GM19238 (cell line): Measurements from ENCODE around the gene TMSB15C.
"Not testable (repeated sequence)": the region's sequence is repeated elsewhere in the genome, so short reads cannot be mapped to it uniquely, and the experiment has no call there.

ENCODE experiments used
- DNase-seq: peaks from one replicate; pipeline ENCODE4 v3.0.0; 2011; ENCODE audit warnings: low spot score; ENCODE audit not compliant: insufficient read length

TMSB15C gene

DNA sequence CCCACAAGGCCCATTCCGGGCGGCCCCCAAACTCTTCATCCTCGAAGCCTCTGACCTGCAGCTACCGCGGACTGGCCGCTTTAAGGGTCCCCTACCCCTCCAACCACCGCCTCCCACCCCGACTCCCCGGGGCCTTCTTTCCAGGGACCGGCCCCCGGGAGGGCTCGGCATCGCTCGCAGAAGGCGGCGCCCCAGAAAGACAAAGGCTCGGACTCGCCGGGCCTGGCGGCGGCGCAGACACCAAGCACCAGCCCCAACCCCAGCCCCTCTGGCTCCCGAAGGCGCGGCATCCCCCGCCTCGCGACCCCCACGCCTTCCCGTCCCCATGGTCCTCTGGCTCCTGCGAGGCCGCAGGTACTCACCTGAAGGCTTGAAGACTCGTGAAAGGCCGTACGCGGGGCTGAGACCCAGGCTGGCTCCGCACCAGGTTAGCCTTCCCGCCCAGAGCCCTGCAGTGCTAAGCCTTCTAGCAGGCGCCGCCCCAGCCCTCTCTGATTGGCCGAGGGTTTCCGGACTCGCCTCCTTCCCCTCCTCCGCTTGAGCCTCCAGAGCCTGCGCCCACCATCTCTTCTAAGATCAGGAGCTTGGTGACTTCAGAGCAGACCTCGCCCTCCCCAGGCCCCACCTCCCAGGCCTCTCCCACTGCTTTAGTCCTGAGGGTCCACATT, at the start of gene TMSB15C:
Gene TMSB15C, minus strand, starts transcription at position 459 of the 668 bp plus-strand sequence.
- not testable (repeated sequence) for DNase-seq

DNA sequence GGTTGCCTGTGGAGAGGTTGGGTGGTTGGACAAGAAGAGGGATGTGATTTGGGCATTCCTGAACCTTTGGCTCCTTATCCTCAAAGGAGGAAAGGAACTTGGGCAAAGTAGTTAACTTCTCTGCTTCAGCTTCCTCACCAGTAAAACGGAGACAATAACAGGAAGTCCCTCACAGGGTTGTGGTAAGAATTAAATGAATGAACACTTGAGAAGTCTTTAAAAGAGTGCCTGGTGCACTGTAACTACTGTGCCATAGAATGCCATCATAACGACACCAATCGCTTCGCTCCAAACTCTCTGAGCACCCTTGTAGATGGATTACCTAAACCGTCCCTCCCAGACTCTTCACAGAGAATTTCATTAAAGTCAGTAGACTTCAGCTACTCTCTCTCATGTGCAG, 46.8 kb upstream of the TMSB15C start:
- DNase-seq, result no peak

DNA sequence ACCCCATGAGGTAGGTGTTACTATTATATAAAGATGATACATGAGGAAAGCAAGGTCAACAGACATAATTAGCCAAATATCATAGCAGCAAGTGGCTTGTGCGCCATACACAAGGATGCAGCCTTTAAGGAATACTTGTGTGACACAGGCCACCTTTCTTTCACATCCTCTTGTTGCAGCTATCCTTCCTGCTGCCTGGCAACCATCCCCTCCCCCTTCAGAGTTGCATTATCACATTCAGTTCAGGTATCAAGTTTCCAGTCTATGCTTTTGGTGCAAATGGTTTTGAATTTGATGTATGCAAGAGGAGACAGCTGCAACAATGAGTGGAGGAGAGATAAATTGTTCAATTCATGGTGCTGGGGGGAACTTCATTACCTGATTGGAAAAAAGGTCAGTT, 42.7 kb upstream of the TMSB15C start:
- DNase-seq, result no peak

DNA sequence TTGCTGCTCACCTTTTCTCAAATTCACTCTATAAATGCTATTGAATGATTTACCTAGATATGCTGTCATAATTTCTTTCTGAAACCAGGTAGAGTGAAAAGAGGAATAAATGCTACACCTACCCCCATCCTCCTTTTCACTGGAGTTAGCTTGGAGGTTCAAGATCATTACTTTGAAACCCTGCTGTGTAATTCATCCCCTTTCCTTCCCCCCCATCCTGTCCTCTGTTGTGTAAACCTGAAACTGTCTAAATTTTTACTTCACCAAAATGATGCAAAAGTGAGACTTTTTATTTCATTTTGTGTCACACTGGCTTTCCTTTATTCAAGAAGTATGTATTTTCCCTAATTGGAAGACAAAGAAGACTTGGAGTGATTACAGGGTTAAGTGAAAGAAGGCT, 41.7 kb upstream of the TMSB15C start:
- DNase-seq, result no peak

DNA sequence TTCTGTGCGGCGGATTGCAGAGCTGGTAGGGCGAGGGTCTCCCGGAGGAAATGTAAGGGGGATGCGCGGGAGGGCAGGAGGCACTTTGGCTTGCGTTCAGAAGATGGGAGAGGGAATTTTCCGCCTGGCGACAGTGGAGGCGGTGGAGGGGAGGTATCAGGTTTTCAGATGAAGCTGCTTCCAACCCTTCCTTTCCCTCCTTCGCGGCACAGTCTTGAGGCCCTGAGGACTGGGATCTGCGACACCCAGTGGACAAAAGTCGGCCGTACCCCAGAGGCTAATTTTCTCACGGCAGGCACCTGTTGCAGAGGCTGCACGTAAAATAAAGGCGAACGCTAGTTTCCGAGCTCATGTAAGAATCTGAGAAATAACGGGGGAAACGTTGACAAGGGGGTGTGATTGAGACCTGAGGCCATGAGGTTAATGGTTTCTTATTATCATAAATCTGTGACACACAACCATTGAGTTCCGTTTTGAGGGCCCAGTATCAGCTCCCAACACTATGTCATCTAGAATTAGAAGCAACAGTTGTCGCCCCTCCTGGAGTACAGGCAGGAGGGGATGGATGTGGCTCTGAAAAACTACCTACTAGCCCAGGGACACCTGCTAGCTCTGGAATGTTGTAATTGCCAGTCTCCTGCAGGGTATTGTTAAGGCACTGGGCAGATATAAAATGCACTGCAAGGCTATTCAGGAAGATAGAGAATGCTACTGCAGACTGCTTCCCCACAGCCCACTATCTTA, 37.4 kb upstream of the TMSB15C start:
- DNase-seq, result no peak

DNA sequence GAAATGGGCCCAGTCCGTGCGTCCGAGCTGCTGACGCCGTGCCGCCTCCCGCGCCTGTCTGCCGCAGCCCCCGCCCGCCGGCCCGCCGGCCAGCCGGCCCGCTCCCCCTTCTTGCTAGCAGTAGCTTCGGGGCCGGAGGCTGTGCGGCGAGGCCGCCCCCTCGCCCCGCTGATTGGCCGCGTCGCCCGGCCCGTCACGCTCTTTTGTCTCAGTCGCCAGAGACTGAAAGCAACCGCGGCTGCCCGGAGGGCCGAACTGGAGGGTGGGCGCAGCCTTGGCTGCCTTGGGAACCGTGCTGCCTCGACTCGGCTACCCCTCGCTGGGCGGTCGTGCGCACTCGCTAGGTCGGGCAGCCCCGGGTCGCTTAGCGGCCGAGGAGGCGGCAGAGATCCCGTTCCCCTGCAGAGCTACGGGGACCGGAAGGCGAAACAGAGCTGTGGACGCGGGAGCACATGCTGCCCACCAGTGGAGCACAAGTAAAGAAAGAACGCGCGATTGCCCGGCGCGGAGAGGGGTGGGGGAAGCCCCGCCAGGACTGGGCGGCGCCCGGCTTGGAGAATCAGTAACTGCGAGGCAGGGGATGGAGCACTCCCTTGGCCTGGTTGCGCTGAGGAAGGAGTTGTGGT, 36.4 kb upstream of the TMSB15C start, which contains the start of gene ZCCHC18:
Gene ZCCHC18, plus strand, starts transcription at position 198 of the 626 bp plus-strand sequence. CDS start 1,589 bp downstream, outside the sequence.
- DNase-seq, result peak; percentile 47

DNA sequence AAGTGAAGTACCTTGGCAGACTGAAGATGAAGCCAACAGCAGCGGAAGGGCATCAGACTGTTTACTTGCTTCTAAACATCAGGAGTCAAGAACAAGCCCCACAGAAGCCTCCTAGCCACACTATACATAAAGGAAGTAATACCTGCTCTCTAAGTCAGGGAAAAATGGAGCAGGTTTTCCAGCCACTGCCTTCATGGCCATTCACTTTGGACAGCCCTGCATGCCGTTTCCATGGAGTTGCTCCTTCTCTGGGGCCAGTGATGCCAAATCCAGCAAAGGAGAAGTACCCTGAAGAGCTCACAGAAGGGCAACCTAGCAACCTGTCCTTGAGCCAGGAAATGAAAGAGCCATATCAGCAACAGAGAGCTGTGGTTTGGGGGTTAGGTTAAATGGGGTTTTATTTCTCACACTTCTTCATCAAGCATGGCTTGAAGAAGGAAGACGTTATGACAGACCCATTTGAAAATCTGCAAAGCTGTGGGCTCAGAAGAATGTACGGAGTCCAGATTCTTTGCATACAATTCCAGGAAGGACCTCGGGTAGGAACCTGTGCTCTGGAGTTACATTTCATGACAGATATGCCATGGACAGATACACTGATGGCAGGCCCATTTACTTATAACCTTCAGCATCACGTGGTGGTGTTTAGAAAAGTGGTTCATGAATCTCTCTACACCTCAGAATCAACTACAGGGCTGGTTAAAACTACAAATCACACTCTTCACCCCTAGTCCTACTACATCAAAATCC, 34.6 kb upstream of the TMSB15C start:
- DNase-seq, result not testable (repeated sequence)

DNA sequence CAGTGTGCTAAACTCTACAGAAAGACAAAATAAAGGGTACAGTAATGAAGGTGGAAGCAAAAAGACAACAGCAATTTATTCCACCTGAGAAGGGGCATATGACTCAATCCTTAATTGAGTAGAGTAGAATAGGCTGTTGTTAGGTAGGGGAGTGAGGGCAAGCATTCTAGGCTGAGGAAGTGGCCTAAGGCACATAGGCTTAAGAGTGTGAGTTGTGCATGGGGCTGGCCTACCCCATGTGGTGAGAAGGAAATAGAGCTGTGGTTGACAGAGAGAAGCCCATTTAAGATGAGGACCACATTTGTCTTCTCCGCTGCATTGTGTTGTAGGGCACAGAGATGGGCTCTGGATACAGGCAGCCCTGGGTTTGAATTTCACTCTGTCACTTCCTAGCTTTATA, 32.9 kb upstream of the TMSB15C start:
- no peak for DNase-seq

DNA sequence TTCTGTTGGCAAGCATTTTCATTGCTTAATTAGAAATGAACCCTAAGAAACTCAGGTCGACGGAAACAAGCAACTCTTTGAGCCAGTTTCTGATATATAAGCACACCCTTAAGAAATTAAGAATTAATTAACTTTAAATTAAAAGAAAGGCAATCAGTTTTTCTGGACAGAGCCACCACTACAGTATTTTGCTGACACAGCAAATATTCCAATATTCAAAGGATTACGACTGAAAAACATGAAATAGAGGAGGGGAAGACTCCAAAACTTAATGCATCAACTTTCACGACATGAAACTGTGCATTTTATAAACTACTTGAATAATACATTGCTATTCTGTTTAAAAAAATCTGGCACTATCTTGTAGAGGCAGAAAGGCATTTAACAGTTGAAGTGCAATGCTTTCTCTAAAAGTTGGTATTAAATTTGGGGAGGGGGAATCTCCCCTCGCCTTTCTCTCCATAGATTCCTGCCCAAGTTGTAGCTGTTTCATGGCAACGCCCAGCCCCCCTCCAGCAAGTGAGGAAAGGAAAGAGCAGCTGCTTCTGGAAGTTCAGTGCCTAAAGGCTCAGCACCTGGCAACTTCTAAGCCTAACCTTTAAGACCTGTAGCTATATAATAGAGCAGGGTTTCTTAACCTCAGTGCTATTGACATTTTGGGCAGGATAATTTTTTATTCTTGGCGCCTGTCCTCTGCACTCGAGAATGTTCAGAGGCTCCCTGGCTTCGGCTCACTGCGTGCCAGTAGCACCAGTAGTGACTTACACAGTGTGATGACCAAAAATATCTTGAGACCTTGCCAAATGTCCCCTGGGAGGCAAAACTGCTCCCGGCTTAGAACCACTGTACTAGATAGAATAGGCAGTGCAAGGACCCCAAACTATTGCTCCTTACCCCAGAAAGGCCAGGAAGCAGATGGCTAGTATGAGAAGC, 29.6 kb upstream of the TMSB15C start:
- no peak for DNase-seq

DNA sequence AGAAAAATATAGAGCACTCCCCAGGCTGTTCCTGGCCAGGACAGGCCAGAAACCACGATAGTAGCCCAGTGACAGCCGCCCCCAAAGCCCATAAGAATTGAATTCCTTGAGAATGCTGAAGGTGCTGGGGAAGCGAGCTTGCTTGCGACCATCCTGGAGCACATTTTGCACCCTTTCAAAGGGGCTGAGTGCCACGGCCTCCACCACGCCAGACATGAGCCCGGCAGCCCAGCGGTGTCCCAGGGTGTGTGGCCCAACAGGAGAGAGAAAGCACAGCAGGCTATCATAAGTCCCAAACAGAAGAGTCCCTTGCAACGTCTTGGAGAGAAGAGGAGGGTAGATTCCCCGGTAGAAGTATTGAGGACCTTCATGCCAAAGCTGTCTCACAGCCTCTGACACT, 28.6 kb upstream of the TMSB15C start:
- no peak for DNase-seq

DNA sequence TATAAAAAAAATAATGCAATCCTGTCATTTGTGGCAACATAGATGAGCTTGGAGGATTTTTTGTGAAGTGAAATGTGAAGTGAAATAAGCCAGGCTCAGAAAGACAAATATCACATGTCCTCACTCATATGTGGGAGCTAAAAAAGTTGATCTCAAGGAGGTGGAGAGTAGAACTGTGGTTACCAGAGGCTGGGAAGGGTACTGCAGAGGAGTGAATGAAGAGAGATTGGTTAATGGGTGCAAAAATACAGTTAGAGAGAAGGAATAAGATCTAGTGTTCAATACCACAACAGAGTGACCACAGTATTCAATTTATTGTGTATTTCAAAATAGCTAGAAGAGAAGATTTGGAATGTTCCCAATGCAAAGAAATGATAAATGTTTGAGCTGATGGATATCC, 22.9 kb upstream of the TMSB15C start:
- no peak for DNase-seq

DNA sequence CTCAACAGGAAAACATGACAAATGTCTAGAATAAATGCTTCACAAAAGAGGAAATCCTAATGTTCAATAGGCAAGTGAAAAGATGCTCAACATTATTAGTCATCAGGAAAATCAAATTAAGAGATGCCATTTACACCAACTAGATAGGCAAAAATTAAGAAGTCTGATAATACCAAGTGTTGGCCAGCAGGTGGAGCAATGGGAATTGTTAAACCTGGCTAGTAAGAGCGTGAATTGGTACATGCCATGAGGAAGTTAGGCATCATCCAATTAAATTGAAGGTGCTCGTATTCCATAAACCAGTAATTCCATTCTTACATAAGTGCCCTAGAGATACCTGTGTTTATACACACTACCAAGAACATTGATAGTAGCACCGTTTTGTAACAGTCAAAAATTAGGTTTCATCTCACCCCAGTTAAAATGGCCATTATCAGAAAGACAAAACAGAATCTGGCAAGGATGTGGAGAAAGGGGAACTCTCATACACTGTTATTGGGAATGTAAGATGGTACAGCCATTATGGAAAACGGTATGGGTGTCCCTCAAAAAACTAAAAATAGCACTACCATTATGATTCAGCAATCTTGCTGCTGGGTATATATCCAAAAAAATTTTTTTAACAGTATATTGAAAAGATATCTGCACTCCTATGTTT, 22.2 kb upstream of the TMSB15C start:
- peak; percentile 20 for DNase-seq

DNA sequence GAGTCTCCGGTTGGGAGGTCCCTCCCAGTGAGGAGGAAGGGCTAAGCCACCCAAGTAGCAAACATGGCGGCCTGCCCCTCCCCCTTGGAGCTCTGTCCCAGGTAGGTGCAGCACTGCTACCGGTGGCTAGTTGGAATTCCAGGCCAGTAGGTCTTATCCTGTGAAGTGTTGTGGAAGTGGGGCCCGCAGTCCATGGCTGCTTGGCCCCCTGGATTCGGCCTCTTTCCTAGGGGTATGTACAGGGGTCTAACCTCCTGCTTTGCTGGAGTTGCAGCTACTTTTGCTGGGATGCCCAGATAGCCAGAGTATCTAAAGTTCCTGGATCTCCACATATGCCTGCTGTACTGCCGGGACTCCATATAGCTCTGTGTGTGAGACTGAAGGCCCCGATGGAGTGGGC, 9.9 kb upstream of the TMSB15C start:
- DNase-seq, result no peak

DNA sequence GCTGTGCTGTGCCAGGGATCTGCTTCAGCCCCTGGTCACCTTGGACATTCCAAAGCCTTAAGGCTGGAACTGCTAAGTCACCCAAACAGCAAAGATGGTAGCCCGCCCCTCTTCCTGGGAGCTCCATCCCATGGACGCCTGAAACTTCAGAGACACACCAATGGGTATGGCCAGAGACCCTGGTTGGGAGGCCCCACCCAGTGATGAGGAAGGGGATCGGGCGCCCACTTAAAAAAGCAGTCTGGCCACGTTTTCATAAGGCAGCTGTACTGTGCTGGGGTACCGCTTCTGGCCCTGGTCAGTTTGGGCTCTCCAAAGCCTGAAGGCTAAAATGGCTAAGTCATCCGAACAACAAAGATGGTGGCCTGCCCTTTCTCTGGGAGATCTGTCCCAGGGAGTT, 9.4 kb upstream of the TMSB15C start:
- no peak for DNase-seq

DNA sequence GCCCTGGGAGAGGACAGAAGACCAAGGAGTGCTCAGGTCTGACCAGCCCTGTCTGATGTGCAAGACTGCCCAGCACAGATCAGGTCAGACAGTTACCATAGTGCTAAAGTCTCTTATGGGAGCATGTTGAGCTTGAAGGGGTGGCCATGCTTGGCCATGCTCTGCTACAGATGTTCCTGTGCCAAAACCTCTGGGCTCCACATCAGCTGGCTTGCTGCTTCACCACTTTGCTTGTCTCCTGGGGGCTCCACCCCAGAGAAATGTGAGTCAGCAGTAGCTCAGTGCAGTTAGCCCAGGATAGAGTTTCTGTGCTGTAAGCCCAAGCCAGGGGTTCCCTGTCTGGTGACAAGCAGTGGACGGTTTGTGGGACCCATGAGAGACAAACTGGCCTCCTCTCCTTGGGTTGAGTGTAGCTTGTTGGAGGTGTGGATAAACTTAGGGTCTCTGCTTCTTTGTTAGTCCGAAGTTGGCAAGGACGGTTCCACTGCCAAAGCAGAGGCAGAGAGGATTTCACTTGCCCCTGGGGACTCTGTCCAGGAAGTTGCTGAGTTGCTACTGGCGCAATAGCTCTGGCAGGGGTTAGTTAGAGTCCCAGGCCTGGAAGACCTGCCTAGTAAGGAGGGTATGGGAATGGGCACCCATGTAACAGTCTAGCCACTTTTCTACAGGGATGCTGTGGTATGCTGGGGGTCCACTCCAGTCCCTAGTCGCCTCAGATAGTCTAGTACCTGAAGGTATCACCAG, 8.7 kb upstream of the TMSB15C start:
- no peak for DNase-seq

DNA sequence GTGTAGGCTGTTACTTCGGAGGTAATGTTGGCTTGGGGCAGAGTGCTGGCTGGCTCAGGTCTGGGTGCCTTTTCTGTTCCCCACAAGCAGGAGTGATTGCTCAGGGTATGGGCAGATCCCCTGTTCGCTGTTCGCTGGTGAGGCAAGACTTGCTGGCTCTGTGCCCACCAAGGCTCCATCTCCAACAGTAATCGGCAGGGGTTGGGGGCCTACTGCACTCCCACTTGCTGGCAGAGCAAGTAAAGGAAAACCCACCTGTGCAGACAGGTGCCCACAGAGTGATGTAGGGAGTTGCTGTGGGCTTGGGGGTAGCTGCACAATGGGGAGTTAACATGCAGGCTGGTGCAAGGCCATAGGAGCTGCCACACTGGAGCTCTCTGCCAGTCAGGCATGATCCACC, 8.0 kb upstream of the TMSB15C start:
- DNase-seq, result no peak

DNA sequence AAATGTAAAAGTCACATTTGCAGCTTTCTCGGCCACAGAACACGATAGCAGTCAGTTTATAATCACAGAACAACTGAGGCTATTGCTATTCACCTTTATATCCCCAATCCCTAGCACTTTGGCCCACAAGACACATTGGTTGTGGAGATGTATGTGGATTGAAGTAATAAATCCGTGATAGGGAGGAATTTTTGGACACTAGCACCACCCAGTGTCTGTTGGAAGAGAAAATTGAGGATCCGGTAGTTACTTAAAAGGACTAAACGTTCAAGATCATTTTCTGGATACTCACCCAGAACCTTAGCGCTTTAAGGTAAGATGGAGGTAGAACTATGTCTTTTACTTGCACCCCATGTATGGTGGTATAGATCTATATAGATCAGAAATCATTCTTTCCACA, 1.8 kb upstream of the TMSB15C start:
- not testable (repeated sequence) for DNase-seq

DNA sequence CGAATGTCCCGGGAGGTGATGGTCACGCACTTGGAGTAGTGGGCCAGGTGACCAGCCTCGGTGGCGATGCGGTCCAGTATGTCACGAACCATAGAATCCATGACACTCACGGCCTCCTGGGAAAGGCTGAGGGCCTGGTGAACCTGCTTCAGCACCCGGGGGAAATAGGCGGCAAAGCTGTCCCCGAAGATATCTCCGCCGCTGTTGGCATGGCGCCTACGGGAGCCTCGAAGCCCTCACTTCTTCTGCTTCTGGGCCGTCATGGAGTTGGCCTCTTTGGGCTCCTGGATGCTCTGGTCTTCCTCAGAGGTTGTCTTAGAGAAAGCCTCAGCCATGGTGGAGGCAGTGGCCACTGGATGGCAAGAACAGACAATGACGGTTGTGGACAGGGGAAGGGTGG, 13.4 kb downstream of the TMSB15C start:
- DNase-seq, result not testable (repeated sequence)

DNA sequence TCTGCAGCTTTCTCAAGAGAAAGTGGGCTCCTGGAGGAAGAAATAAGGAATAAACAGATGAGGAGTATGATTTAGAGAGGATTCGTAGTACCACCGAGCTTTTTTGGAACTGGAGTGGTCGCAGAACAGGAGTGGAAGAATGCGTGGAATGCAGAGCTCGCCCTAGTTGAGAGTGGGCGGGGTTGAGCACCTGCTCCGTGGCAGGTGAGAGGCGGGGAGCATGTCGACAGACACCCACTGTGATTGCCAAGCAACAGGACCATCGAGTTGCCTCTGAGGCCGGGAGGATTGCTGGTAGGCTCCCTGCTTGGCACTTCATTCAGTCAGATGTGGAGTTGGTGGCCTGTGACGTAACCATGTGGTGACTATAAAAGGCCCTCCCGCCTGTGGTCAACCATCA, 21.1 kb downstream of the TMSB15C start:
- not testable (repeated sequence) for DNase-seq
